Forelimb muscle (tissue), 1 donor: ENCODE data around the gene SNAI1. TPM values are rescaled to one million over a fixed set of nuclear protein-coding genes. Genes with fewer than 3 reads are reported as not detected.
"Not testable (repeated sequence)": the region's sequence is repeated elsewhere in the genome, so short reads cannot be mapped to it uniquely, and the experiment has no call there.

Experiments
- DNase-seq: peaks from one replicate; pipeline ENCODE4 v3.0.0-alpha.2; 2013; ENCODE audit warnings: low read depth
- polyA plus RNA-seq: library from polyadenylated mRNA; unstranded; fragments of 120-200 nt; gene quantifications from one replicate; pipeline ENCODE4 v1.2.1, GENCODE V29; 2013; ENCODE audit not compliant: insufficient read length

The SNAI1 gene
- polyA plus RNA-seq, 1 donor = 10.7 TPM

- no peak for DNase-seq
These were observed 21.4 kb upstream of the SNAI1 start for GRCh38 chr20:49961413-49961812.

- no peak for DNase-seq
These were observed 17.6 kb upstream of the SNAI1 start for GRCh38 chr20:49964964-49965780.

- no peak for DNase-seq
These were observed 16.9 kb upstream of the SNAI1 start for GRCh38 chr20:49965781-49966305.

GRCh38 chr20:49966861-49967260, 15.9 kb upstream of the SNAI1 start:
- no peak for DNase-seq

GRCh38 chr20:49969234-49969633, 13.5 kb upstream of the SNAI1 start:
- DNase-seq = no peak

GRCh38 chr20:49969946-49970345, 12.8 kb upstream of the SNAI1 start:
- DNase-seq = no peak

GRCh38 chr20:49970498-49970897, 12.3 kb upstream of the SNAI1 start:
- DNase-seq = no peak

- DNase-seq = no peak
These were observed 8.8 kb upstream of the SNAI1 start for GRCh38 chr20:49973981-49974380.

GRCh38 chr20:49976542-49976941, 6.2 kb upstream of the SNAI1 start:
- no peak for DNase-seq

- not testable (repeated sequence) for DNase-seq
These were observed 5.0 kb upstream of the SNAI1 start for GRCh38 chr20:49977740-49978139.

GRCh38 chr20:49978685-49979029, 4.1 kb upstream of the SNAI1 start:
- DNase-seq = no peak

GRCh38 chr20:49979030-49979832, 3.5 kb upstream of the SNAI1 start:
- DNase-seq = no peak

- no peak for DNase-seq
These were observed 2.4 kb upstream of the SNAI1 start for GRCh38 chr20:49980140-49981008.

GRCh38 chr20:49981218-49982071, 1.3 kb upstream of the SNAI1 start:
- DNase-seq = no peak

- no peak for DNase-seq
These were observed 771 bp upstream of the SNAI1 start for GRCh38 chr20:49982072-49982345.

GRCh38 chr20:49983123-49983847, 505 bp downstream of the SNAI1 start:
- DNase-seq = no peak

- DNase-seq = no peak
These were observed 1.1 kb downstream of the SNAI1 start for GRCh38 chr20:49983848-49984408.

GRCh38 chr20:49984426-49985153, 1.8 kb downstream of the SNAI1 start:
- DNase-seq = no peak

GRCh38 chr20:49985157-49985556, 2.4 kb downstream of the SNAI1 start:
- no peak for DNase-seq
